Hematopoietic multipotent progenitor cell treated with erythropoietin and hydrocortisone succinate and interleukin-3 and kit ligand, for 8 days (in vitro differentiated cells): ENCODE measurements around the gene GPATCH4.

Experiments
- DNase-seq: peaks from one replicate; pipeline ENCODE4 v3.0.0-alpha.2; 2015

Gene GPATCH4

GRCh38 chr1:156544592-156545102 lies 56.6 kb downstream of the GPATCH4 start:
- no peak for DNase-seq
